GM10266 (cell line): ENCODE results near the gene LY86.
"Not testable (repeated sequence)": the region's sequence is repeated elsewhere in the genome, so short reads cannot be mapped to it uniquely, and the experiment has no call there.

Source experiments
- DNase-seq: peaks from one replicate; pipeline ENCODE4 v3.0.0; 2012; ENCODE audit errors: extremely low spot score
- CTCF ChIP-seq: IDR thresholded peaks from 2 replicates; pipeline ENCODE4 v1.5.1; 2012; ENCODE audit warnings: mild to moderate bottlenecking, low read depth; ENCODE audit not compliant: control insufficient read depth, insufficient read depth; ENCODE audit errors: missing control alignments

LY86 gene

GRCh38 chr6:6660339-6661045 is 72.0 kb downstream of the LY86 start:
- TF ChIP-seq CTCF = no peak

GRCh38 chr6:6661191-6661590 is 72.7 kb downstream of the LY86 start:
- no peak for TF ChIP-seq CTCF
- no peak for DNase-seq

More at GRCh38 chr6:6660339-6661045, 72.0 kb downstream of the LY86 start:
- no peak for DNase-seq

GRCh38 chr6:6661684-6662083 is 73.2 kb downstream of the LY86 start:
- TF ChIP-seq CTCF = no peak
- no peak for DNase-seq

- no peak for TF ChIP-seq CTCF
- DNase-seq = no peak
These were observed 75.1 kb downstream of the LY86 start for GRCh38 chr6:6663421-6664135.

- DNase-seq = no peak
- TF ChIP-seq CTCF = no peak
These were observed 77.2 kb downstream of the LY86 start for GRCh38 chr6:6665555-6666243.

- DNase-seq = not testable (repeated sequence)
These were observed 81.6 kb downstream of the LY86 start for GRCh38 chr6:6670150-6670549.

- peak; percentile 19 for TF ChIP-seq CTCF
- DNase-seq = no peak
These were observed 86.4 kb downstream of the LY86 start for GRCh38 chr6:6674872-6675271.
